ENCODE data around the gene SPAG5. TPM values are rescaled to one million over a fixed set of nuclear protein-coding genes. Genes with fewer than 3 reads are reported as not detected.
A peak's percentile ranks its signal among the peaks of the same experiment; 100 is the strongest.

The SPAG5 gene
- total RNA-seq, 1 donor from 2014 or later = 141 TPM

DNA sequence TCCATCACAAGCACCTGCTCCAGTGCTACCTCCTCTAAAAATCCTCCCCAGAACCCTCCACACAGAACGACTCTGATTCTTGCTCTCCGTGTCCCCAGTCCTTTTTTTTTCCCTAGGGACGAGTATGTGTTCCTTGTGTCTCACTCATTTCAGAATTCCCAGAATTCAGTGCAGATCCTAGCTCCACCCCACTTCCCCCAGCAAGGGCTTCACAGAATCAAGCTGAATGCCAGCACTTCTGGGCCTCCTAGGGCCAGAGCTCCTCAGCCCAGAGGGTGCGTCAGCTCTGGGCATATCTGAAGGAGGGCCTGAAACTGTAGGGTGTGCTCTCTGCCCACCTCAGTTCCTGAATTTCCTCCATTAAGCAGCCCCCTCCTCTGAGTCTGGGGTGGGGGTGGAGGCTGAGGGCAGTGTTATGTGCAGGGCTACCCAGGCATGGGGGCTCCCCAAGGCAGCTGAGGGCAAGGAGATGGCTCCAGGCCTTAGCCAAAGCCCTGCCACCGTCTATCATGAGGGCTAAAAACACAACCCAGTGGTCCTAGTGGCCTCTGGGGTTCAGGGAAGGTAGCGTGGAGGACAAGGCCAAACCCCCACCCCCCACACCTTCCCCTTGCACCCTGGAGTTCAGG, 52.9 kb downstream of the SPAG5 start:
- no peaks in the 10 kb centered on the region for H3K36me3 Mint-ChIP-seq
- peaks cover 2% of the 10 kb centered on the region for H3K27me3 Mint-ChIP-seq (ENCODE audit: insufficient read depth, low read depth)
- H3K4me1 Mint-ChIP-seq = peaks cover 32% of the 10 kb centered on the region
- no peak overlapping the region for H3K9ac ChIP-seq
- H2AFZ ChIP-seq (replicated peaks) = no peak overlapping the region
- H3K4me3 Mint-ChIP-seq = no peak overlapping the region
- H3K9me3 Mint-ChIP-seq = no peaks in the 10 kb centered on the region
- DNase-seq (ENCODE audit: low spot score) = no peak
- H3K4me1 ChIP-seq = peaks cover 34% of the 10 kb centered on the region
- no peak overlapping the region for H3K4me3 ChIP-seq
- no peak overlapping the region for H3K27ac Mint-ChIP-seq
- H3K27ac ChIP-seq = no peak overlapping the region
- H3K36me3 ChIP-seq = no peaks in the 10 kb centered on the region
- no peaks in the 10 kb centered on the region for H3K27me3 ChIP-seq
- H3K9me3 ChIP-seq (ENCODE audit: low read depth) = no peaks in the 10 kb centered on the region
- TF ChIP-seq, protein P1, sequence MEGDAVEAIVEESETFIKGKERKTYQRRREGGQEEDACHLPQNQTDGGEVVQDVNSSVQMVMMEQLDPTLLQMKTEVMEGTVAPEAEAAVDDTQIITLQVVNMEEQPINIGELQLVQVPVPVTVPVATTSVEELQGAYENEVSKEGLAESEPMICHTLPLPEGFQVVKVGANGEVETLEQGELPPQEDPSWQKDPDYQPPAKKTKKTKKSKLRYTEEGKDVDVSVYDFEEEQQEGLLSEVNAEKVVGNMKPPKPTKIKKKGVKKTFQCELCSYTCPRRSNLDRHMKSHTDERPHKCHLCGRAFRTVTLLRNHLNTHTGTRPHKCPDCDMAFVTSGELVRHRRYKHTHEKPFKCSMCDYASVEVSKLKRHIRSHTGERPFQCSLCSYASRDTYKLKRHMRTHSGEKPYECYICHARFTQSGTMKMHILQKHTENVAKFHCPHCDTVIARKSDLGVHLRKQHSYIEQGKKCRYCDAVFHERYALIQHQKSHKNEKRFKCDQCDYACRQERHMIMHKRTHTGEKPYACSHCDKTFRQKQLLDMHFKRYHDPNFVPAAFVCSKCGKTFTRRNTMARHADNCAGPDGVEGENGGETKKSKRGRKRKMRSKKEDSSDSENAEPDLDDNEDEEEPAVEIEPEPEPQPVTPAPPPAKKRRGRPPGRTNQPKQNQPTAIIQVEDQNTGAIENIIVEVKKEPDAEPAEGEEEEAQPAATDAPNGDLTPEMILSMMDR (IDR thresholded peaks at IDR 0.05) = no peak
- TF ChIP-seq EZH2phosphoT487 (IDR thresholded peaks at IDR 0.05) (no peak), EZH2 (IDR thresholded peaks at IDR 0.05) (no peak)
- H3K4me2 ChIP-seq = no peak overlapping the region
- peaks cover 18% of the 10 kb centered on the region for H3F3A ChIP-seq (ENCODE audit: low read depth)
- H4K20me1 ChIP-seq (ENCODE audit: low read depth) = peaks cover 33% of the 10 kb centered on the region
- H3K79me2 ChIP-seq (ENCODE audit: low read depth) = no peaks in the 10 kb centered on the region

GRCh38 chr17:28545141-28545503, 53.7 kb downstream of the SPAG5 start:
- Histone ChIP-seq H3K27ac (no peak overlapping the region), H3K4me3 (no peak overlapping the region), H3K4me2 (no peak overlapping the region), H4K20me1 (ENCODE audit: low read depth) (peaks cover 25% of the 10 kb centered on the region), H3K79me2 (ENCODE audit: low read depth) (no peaks in the 10 kb centered on the region), H3K27me3 (no peaks in the 10 kb centered on the region), H2AFZ (replicated peaks) (no peak overlapping the region), H3K36me3 (no peaks in the 10 kb centered on the region), H3F3A (ENCODE audit: low read depth) (peaks cover 17% of the 10 kb centered on the region), H3K9me3 (ENCODE audit: low read depth) (no peaks in the 10 kb centered on the region), H3K4me1 (peaks cover 26% of the 10 kb centered on the region), H3K9ac (no peak overlapping the region)
- H3K4me3 Mint-ChIP-seq = peak overlapping the region; percentile 4
- peaks cover 2% of the 10 kb centered on the region for H3K27me3 Mint-ChIP-seq (ENCODE audit: insufficient read depth, low read depth)
- peaks cover 31% of the 10 kb centered on the region for H3K4me1 Mint-ChIP-seq
- TF ChIP-seq EZH2phosphoT487 (IDR thresholded peaks at IDR 0.05) (no peak), EZH2 (IDR thresholded peaks at IDR 0.05) (no peak)
- TF ChIP-seq, protein P1 (IDR thresholded peaks at IDR 0.05) = no peak
- no peak for DNase-seq (ENCODE audit: low spot score)
- no peak overlapping the region for H3K27ac Mint-ChIP-seq
- H3K9me3 Mint-ChIP-seq = no peaks in the 10 kb centered on the region
- no peaks in the 10 kb centered on the region for H3K36me3 Mint-ChIP-seq

DNA sequence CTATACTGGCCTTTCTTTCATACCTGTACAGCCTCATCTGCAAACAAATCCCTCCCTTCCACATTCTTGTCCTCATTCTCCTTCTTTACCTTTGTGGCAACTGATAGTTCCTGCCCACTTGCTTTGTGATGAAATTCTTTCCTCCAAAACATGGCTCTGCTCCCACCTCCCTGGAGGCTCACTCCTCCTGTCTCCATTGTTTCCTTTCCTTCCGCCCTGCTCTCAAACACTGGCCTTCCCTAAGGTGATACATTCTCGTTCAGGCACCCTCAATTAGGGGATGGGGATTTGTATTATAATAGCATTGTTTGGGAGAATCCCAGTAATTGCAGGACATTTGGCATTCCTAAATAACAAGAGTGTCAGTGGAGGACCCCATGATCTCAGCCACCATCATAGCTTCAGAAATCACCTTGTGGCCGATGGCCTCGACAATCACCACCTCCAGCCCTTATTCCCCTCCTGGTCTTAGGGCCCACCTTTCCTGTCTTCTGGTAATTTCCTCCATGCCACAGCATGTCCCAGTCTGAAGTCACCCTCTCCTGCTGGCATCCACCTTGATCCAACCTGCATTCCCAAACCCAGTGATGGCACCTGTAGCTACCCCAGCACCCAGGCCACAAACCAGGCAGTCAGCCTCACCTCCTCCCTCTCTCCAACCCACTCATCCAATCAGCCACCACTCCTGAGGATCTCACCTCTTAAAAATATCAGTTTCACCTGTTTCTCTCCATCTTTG, 54.3 kb downstream of the SPAG5 start:
- Histone ChIP-seq H3K27me3 (no peaks in the 10 kb centered on the region), H3K79me2 (ENCODE audit: low read depth) (no peaks in the 10 kb centered on the region), H3K9ac (no peak overlapping the region), H3K36me3 (no peaks in the 10 kb centered on the region), H3K4me1 (peaks cover 21% of the 10 kb centered on the region), H3K27ac (no peak overlapping the region), H2AFZ (replicated peaks) (no peak overlapping the region), H4K20me1 (ENCODE audit: low read depth) (peaks cover 19% of the 10 kb centered on the region), H3F3A (ENCODE audit: low read depth) (peaks cover 12% of the 10 kb centered on the region), H3K4me2 (peak overlapping the region; percentile 29), H3K4me3 (no peak overlapping the region), H3K9me3 (ENCODE audit: low read depth) (no peaks in the 10 kb centered on the region)
- Mint-ChIP-seq H3K9me3 (no peaks in the 10 kb centered on the region), H3K36me3 (no peaks in the 10 kb centered on the region), H3K27ac (no peak overlapping the region), H3K4me1 (peaks cover 25% of the 10 kb centered on the region), H3K27me3 (ENCODE audit: insufficient read depth, low read depth) (peaks cover 2% of the 10 kb centered on the region), H3K4me3 (peak overlapping the region; percentile 4)
- DNase-seq (ENCODE audit: low spot score) = no peak
- TF ChIP-seq EZH2phosphoT487 (IDR thresholded peaks at IDR 0.05) (no peak), EZH2 (IDR thresholded peaks at IDR 0.05) (no peak)
- TF ChIP-seq, protein P1 (IDR thresholded peaks at IDR 0.05) = no peak
